Measurements from ENCODE around the gene PLXDC2.
"Not testable (repeated sequence)": the region's sequence is repeated elsewhere in the genome, so short reads cannot be mapped to it uniquely, and the experiment has no call there.

PLXDC2 gene

GRCh38 chr10:19987931-19988330, 171.7 kb downstream of the PLXDC2 start:
- no peak overlapping the region for H3K4me3 ChIP-seq (replicated peaks; ENCODE audit: low read depth, low read length)
- no peak for DNase-seq (ENCODE audit: extremely low read depth, low read depth)
- TF ChIP-seq CTCF (IDR thresholded peaks at IDR 0.05; ENCODE audit: low read depth, low read length, missing control alignments) = no peak

- no peak overlapping the region for H3K4me3 ChIP-seq (replicated peaks; ENCODE audit: low read depth, low read length)
- no peak for DNase-seq (ENCODE audit: extremely low read depth, low read depth)
- no peak for TF ChIP-seq CTCF (IDR thresholded peaks at IDR 0.05; ENCODE audit: low read depth, low read length, missing control alignments)
Observed at GRCh38 chr10:19993714-19994315, 177.6 kb downstream of the PLXDC2 start.

- no peak overlapping the region for H3K4me3 ChIP-seq (replicated peaks; ENCODE audit: low read depth, low read length)
- TF ChIP-seq CTCF (IDR thresholded peaks at IDR 0.05; ENCODE audit: low read depth, low read length, missing control alignments) = no peak
- no peak for DNase-seq (ENCODE audit: extremely low read depth, low read depth)
Observed at GRCh38 chr10:19998482-19998881, 182.2 kb downstream of the PLXDC2 start.

- no peak for TF ChIP-seq CTCF (IDR thresholded peaks at IDR 0.05; ENCODE audit: low read depth, low read length, missing control alignments)
- no peak for DNase-seq (ENCODE audit: extremely low read depth, low read depth)
- no peak overlapping the region for H3K4me3 ChIP-seq (replicated peaks; ENCODE audit: low read depth, low read length)
Observed at GRCh38 chr10:19999431-19999830, 183.2 kb downstream of the PLXDC2 start.

GRCh38 chr10:20002026-20002425, 185.8 kb downstream of the PLXDC2 start:
- not testable (repeated sequence) for H3K4me3 ChIP-seq (replicated peaks; ENCODE audit: low read depth, low read length); DNase-seq (ENCODE audit: extremely low read depth, low read depth)

GRCh38 chr10:20002657-20003056, 186.4 kb downstream of the PLXDC2 start:
- no peak for TF ChIP-seq CTCF (IDR thresholded peaks at IDR 0.05; ENCODE audit: low read depth, low read length, missing control alignments)
- no peak for DNase-seq (ENCODE audit: extremely low read depth, low read depth)
- H3K4me3 ChIP-seq (replicated peaks; ENCODE audit: low read depth, low read length) = no peak overlapping the region

GRCh38 chr10:20004087-20004523, 187.9 kb downstream of the PLXDC2 start:
- no peak overlapping the region for H3K4me3 ChIP-seq (replicated peaks; ENCODE audit: low read depth, low read length)
- TF ChIP-seq CTCF (IDR thresholded peaks at IDR 0.05; ENCODE audit: low read depth, low read length, missing control alignments) = no peak
- no peak for DNase-seq (ENCODE audit: extremely low read depth, low read depth)

Data from HFF-Myc (cell line).